ENCODE results near the gene SPDEF.

SPDEF gene

DNA sequence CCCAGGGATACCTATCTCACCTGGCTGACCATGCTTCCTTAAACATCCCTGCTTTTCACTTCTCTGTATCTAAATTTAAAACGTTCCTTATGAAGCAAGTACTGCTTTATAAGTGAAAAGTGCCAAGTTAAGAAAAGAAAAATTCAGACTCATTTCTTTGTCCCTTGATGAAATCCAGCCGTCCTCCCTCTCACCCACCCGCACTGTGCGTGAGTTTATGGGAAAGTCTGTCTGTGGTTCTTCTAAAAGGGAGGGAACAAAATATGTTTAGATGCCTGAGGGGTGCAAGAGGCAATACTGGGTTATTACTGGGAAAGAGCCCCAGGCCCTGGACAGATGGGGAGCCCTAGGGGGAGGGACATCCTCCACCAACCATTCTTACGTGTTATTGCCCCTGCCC is 31.2 kb downstream of the SPDEF start:
- ATAC-seq (ENCODE audit: low read depth) (no peak), DNase-seq (ENCODE audit: low spot score) (no peak)
- Histone ChIP-seq H3K9me3 (ENCODE audit: severe bottlenecking) (no peaks in the 10 kb centered on the region), H3K27ac (ENCODE audit: poor library complexity, severe bottlenecking) (no peak overlapping the region), H3K4me1 (ENCODE audit: insufficient read depth, poor library complexity, severe bottlenecking) (no peaks in the 10 kb centered on the region), H3K27me3 (ENCODE audit: insufficient read depth, poor library complexity, severe bottlenecking) (no peaks in the 10 kb centered on the region), H3K36me3 (ENCODE audit: low read depth) (no peaks in the 10 kb centered on the region), H3K4me3 (ENCODE audit: severe bottlenecking) (no peak overlapping the region)
- TF ChIP-seq, protein P1, sequence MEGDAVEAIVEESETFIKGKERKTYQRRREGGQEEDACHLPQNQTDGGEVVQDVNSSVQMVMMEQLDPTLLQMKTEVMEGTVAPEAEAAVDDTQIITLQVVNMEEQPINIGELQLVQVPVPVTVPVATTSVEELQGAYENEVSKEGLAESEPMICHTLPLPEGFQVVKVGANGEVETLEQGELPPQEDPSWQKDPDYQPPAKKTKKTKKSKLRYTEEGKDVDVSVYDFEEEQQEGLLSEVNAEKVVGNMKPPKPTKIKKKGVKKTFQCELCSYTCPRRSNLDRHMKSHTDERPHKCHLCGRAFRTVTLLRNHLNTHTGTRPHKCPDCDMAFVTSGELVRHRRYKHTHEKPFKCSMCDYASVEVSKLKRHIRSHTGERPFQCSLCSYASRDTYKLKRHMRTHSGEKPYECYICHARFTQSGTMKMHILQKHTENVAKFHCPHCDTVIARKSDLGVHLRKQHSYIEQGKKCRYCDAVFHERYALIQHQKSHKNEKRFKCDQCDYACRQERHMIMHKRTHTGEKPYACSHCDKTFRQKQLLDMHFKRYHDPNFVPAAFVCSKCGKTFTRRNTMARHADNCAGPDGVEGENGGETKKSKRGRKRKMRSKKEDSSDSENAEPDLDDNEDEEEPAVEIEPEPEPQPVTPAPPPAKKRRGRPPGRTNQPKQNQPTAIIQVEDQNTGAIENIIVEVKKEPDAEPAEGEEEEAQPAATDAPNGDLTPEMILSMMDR (IDR thresholded peaks at IDR 0.05; ENCODE audit: poor library complexity, severe bottlenecking): no peak

DNA sequence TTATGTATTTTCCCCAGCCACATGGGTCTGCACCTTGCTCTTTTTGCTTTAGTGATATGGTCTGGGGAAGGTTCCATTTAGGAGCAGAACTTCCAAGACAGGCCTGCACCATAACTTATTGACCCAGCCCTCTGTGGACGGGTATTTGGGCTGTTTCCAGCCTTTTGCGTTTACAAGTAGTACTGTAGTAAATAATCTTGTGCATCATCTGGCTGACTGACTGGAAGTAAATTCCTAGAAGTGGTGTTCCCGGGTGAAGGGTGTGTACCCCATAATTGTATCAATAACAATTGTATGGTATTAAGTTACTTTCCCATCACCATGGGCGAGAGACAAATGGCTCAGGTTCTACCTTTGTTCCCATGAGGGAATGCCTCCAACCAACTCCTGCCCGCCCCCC is 31.6 kb downstream of the SPDEF start:
- H3K4me3 ChIP-seq (ENCODE audit: severe bottlenecking): no peak overlapping the region
- H3K9me3 ChIP-seq (ENCODE audit: severe bottlenecking): no peaks in the 10 kb centered on the region
- no peaks in the 10 kb centered on the region for H3K4me1 ChIP-seq (ENCODE audit: insufficient read depth, poor library complexity, severe bottlenecking)
- no peaks in the 10 kb centered on the region for H3K36me3 ChIP-seq (ENCODE audit: low read depth)
- no peaks in the 10 kb centered on the region for H3K27me3 ChIP-seq (ENCODE audit: insufficient read depth, poor library complexity, severe bottlenecking)
- DNase-seq (ENCODE audit: low spot score): peak; percentile 17
- H3K27ac ChIP-seq (ENCODE audit: poor library complexity, severe bottlenecking): no peak overlapping the region
- no peak for ATAC-seq (ENCODE audit: low read depth)
- TF ChIP-seq, protein P1 (IDR thresholded peaks at IDR 0.05; ENCODE audit: poor library complexity, severe bottlenecking): no peak

DNA sequence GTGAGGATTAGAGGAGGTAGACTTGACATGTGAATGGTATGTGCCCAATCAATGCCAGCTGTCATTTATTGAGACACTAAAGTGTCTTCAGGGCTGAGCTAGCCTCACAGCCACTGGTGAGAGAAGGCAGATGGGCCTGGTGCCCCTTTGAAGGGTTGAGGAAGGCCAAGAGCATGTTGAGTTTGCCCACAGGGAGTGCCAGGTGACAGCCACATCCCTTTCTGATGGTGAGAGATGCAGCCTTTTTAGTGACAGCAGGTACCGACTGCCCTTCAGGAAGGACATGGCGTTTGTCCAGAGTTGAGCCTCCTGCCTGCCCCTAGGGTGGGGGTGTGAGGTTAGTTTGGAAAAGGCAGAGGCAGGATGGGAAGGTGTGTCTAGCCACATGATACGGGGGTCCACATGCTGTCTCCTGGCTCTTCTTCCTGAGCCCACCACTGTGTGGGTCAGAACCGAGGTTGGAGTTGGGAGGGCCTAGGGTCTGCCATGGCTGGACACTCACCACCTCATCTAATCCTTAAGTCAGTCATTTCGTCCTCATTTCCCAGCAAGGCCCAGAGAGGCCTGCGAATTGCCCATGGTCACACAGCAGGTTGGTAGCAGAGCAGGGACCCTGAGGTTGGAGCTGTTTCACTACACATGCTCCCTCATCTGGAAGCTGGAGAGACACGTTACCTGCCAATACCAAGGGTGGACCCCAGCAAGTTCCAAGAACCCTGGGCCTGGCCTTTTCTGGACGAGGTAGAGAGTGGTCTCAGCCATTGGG is 32.5 kb downstream of the SPDEF start:
- Histone ChIP-seq H3K9me3 (ENCODE audit: severe bottlenecking) (no peaks in the 10 kb centered on the region), H3K4me3 (ENCODE audit: severe bottlenecking) (no peak overlapping the region), H3K36me3 (ENCODE audit: low read depth) (no peaks in the 10 kb centered on the region), H3K27ac (ENCODE audit: poor library complexity, severe bottlenecking) (no peak overlapping the region), H3K4me1 (ENCODE audit: insufficient read depth, poor library complexity, severe bottlenecking) (no peaks in the 10 kb centered on the region), H3K27me3 (ENCODE audit: insufficient read depth, poor library complexity, severe bottlenecking) (no peaks in the 10 kb centered on the region)
- DNase-seq (ENCODE audit: low spot score): peak; percentile 25
- TF ChIP-seq, protein P1 (IDR thresholded peaks at IDR 0.05; ENCODE audit: poor library complexity, severe bottlenecking): no peak
- ATAC-seq (ENCODE audit: low read depth): no peak

GRCh38 chr6:34522761-34523160 is 33.4 kb downstream of the SPDEF start:
- Histone ChIP-seq H3K4me3 (ENCODE audit: severe bottlenecking) (no peak overlapping the region), H3K9me3 (ENCODE audit: severe bottlenecking) (no peaks in the 10 kb centered on the region), H3K27ac (ENCODE audit: poor library complexity, severe bottlenecking) (no peak overlapping the region), H3K36me3 (ENCODE audit: low read depth) (no peaks in the 10 kb centered on the region), H3K4me1 (ENCODE audit: insufficient read depth, poor library complexity, severe bottlenecking) (no peaks in the 10 kb centered on the region), H3K27me3 (ENCODE audit: insufficient read depth, poor library complexity, severe bottlenecking) (no peaks in the 10 kb centered on the region)
- no peak for ATAC-seq (ENCODE audit: low read depth)
- peak; percentile 15 for DNase-seq (ENCODE audit: low spot score)
- TF ChIP-seq, protein P1 (IDR thresholded peaks at IDR 0.05; ENCODE audit: poor library complexity, severe bottlenecking): no peak
